Neural cell (in vitro differentiated cells): ENCODE measurements around the gene LGALS1.

Source experiments
- CTCF ChIP-seq: fragments of 450-650 bp; IDR thresholded peaks from 2 replicates; pipeline ENCODE4 v1.5.1; 2014; ENCODE audit warnings: antibody characterized with exemption, mild to moderate bottlenecking, moderate library complexity; ENCODE audit not compliant: poor library complexity, severe bottlenecking
- EP300 ChIP-seq: fragments of 450-650 bp; conservative IDR thresholded peaks from 2 replicates; pipeline ENCODE4 v1.6.1; 2014; ENCODE audit warnings: antibody characterized with exemption, mild to moderate bottlenecking, moderate library complexity; ENCODE audit not compliant: poor library complexity, severe bottlenecking
- EZH2 ChIP-seq: fragments of 200-600, 300-800 bp; shearing (Covaris generic), sonication (generic); IDR thresholded peaks from 2 replicates; pipeline ENCODE4 v1.6.1; 2014; ENCODE audit warnings: antibody characterized with exemption, low read length, borderline replicate concordance, mild to moderate bottlenecking; ENCODE audit not compliant: insufficient read depth, poor library complexity, severe bottlenecking
- TAF1 ChIP-seq: IDR thresholded peaks from 2 replicates; pipeline ENCODE4 v1.6.1; 2012; ENCODE audit warnings: low read depth

- no peak for TF ChIP-seq EP300
- TF ChIP-seq TAF1 = no peak
- no peak for TF ChIP-seq EZH2
- TF ChIP-seq CTCF = no peak
Observed at GRCh38 chr22:37654563-37655251, 20.7 kb upstream of the LGALS1 start.
